SW 1271 (cell line): ENCODE measurements around the gene CCR5.
"Not testable (repeated sequence)": the region's sequence is repeated elsewhere in the genome, so short reads cannot be mapped to it uniquely, and the experiment has no call there.

Experiments
- DNase-seq, 2 experiments: peaks; one replicate each; lab custom pipeline; 2025; lab: John Stamatoyannopoulos, UW

Gene CCR5

DNA sequence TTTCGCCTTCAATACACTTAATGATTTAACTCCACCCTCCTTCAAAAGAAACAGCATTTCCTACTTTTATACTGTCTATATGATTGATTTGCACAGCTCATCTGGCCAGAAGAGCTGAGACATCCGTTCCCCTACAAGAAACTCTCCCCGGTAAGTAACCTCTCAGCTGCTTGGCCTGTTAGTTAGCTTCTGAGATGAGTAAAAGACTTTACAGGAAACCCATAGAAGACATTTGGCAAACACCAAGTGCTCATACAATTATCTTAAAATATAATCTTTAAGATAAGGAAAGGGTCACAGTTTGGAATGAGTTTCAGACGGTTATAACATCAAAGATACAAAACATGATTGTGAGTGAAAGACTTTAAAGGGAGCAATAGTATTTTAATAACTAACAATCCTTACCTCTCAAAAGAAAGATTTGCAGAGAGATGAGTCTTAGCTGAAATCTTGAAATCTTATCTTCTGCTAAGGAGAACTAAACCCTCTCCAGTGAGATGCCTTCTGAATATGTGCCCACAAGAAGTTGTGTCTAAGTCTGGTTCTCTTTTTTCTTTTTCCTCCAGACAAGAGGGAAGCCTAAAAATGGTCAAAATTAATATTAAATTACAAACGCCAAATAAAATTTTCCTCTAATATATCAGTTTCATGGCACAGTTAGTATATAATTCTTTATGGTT, at the start of gene CCR5:
TSS of gene CCR5 (plus strand) at position 108 of the 680 bp plus-strand sequence. CDS start 1,957 bp downstream, outside the sequence.
- no peak for DNase-seq

DNA sequence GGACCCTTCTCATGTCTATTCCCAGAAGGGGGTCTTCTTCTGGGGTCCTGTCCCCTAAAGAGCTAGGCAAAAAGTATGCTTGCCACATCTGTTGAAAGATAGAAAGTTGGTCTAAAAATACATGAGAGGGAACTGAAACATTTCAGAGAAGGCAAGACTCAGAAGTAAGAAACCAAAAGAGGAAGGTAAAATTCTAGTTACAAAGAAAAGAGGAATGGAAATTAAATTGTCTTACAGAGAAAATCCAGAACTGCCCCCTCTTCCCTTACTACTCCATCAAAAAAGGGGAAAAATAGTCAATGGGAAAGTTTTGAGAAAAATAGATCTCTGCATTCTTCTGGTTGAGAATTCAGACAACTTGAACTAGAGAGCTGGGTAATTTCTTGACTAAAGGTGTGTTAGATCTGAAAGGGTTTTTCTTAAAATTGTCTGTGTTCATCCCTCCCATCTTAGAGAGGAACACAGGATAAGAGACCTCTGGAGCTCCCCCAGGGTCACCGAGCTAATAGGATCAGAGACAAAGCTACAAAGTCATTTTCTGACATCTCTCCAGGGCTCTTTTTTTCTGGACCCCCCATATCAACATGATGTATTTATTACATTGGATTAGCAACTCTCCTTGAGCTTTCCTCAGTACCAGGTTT, 49.2 kb upstream of the CCR5 start:
- DNase-seq = no peak

- no peak for DNase-seq
Observed at GRCh38 chr3:46324036-46324435, 46.7 kb upstream of the CCR5 start.

GRCh38 chr3:46325645-46326300, 45.0 kb upstream of the CCR5 start:
- DNase-seq = no peak

GRCh38 chr3:46330676-46331075, 40.1 kb upstream of the CCR5 start:
- DNase-seq = not testable (repeated sequence)

- no peak for DNase-seq
Observed at GRCh38 chr3:46334741-46335478, 35.8 kb upstream of the CCR5 start.

- no peak for DNase-seq
Observed at GRCh38 chr3:46335541-46335940, 35.2 kb upstream of the CCR5 start.

GRCh38 chr3:46337911-46338310, 32.8 kb upstream of the CCR5 start:
- DNase-seq = no peak

DNA sequence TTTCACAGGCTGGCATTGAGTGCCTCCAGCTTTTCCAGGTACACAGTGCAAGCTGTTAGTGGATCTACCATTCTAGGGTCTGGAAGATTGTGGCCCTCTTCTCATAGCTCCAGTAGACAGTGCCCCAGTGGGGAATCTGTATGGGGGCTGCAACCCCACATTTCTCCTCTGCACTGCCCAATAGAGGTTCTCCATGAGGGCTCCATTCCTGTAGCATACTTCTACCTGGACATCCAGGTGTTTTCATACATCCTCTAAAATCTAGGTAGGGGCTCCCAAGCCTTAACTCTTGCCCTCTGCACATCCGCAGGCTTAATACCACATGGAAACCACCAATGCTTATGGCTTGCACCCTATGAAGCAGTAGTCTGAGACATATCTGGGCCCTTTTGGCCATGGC, 31.9 kb upstream of the CCR5 start:
- no peak for DNase-seq

DNA sequence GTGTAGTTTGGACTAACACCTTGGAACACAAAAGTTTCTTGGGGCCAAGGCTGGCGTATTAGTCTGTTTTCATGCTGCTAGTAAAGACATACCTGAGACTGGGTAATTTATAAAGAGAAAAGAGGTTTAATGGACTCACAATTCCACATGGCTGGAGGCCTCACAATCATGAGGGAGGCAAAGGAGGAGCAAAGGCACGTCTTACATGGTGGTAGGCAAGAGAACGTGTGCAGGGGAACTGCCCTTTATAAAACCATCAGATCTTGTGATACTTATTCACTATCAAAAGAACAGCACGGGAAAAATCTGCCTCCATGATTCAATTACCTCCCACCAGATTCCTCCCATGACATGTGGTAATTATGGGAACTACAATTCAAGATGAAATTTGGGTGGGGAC, 26.3 kb upstream of the CCR5 start:
- DNase-seq = no peak

DNA sequence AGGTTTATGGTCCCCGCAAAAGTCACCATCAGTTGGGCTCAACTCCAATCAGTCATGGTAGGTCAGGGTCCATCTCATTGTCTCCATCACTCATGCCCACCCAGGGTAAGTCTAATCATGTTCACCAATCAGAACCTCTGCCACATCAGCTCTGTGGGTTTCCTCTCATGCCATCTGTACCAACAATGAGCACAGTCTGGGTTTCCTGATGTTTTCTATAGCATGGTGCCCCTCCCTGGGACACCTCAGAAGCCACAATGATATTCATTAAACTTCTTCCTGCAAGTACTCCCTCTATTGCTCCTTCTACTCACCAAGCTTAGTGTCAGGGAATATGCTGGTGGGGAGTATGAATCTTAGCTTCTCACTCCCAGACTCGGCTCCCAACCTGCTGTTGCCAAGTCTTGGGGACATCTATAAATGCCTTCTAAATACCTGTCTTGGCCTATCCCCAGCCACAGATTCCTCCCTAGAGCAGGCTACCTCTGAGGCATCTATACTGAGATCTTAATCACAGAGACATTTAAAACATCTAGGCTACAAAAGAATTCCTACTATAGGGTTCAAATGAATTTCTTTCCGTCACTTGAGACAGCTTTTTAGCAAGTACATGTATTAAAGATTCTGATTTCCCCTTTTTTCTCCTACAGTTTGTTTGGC, 21.8 kb upstream of the CCR5 start:
- DNase-seq = no peak

GRCh38 chr3:46349484-46350261, 21.1 kb upstream of the CCR5 start:
- DNase-seq = no peak

GRCh38 chr3:46350262-46350565, 20.5 kb upstream of the CCR5 start:
- no peak for DNase-seq

DNA sequence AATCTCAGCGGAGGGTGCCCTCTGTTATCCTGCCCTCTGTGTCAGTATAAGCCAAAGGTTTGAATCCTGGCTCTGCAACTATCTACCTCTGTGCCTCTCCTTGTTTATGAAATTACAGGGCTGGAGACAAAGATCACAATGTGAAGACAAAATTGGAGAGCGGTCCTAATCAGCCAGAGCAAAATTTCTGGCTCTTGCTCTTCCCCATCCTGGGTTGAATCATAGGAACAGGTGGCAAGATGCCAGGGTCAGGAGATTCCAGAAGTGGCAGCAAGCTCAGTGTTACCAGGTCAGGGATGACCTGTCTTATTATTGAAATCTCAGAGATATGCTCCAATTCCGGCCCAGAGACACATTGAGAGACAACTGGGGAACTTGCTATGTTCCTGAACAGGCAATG, 19.1 kb upstream of the CCR5 start:
- no peak for DNase-seq

DNA sequence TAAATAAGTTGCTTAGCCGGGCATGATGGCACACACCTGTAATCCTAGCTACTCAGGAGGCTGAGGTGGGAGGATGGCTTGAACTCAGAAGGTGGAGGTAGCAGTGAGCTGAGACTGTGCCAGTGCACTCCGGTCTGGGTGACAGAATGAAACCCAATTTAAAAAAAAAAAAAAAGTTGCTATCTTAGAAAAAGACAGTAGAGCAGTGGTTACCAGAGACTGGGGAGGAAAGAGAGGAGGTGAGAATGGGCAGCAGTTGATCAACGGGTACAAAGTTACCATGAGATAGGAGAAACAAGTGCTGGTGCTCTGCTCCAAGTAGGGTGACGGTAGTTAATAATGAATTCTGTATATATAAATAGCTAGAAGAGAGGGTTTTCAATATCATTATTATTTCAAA, 17.7 kb upstream of the CCR5 start:
- DNase-seq = no peak

- DNase-seq = no peak
Observed at GRCh38 chr3:46353647-46354410, 16.9 kb upstream of the CCR5 start, which contains the start of gene CCR2. CCR2 (plus strand) TSS chr3:46354111; CDS start chr3:46357528, 3,417 bp downstream.

DNA sequence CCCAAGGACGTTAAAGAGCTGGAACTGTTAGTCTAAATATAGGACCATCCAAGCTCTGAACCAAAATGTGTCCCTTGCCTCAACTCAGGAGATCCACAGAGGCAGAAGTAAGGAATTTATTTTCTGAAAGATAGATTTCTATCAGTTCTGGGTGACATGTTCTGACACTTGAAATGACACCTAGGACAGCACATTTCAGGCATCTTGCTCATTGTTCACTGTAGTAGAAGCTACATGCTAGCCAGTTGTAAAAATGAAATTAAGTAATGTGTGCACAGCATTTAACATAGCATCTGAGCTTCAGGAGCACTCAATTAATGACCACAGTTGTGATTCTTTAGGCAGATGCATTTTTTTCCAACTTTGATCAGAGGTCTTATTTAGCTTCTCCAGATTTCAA, 16.3 kb upstream of the CCR5 start:
- DNase-seq = no peak

- DNase-seq = no peak
Observed at GRCh38 chr3:46354984-46355383, 15.8 kb upstream of the CCR5 start.

DNA sequence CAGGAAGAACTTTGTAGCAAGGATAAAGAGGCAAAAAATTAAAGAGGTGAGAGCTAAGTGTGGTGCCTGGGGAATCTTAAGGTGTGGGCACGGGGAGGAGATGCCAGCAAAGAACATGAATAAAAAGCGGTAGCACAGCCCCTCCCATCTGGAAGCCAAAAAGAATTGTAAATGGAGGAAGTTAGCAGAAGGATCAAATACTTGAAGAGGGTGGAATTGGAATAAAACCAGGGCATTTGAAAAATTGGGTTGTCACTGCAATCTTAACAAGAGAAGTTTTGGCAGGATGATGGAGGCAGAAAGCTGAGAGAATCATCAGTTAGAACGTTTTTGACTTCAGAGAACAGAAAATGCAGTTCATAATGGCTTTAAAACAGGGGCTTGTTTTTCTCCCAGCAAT, 14.5 kb upstream of the CCR5 start:
- no peak for DNase-seq

DNA sequence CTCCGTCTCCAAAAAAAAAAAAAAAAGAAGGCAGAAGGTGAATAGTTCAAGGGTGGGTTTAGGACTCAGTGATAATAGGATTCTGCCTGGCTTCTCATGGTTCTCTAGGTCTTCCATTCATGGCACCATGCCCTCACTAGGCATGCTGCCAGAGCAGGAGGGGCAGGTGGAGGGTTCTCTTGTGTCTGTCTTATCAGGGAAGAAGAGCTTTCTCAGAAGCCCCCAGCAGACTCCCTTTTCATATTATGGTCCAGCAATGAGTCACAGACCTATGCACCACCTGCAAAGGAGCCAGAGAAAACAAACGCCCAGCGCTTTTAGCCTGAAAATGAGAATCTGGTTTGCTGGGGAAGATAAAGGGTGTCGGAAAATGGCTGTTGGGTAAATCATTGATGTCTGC, 13.8 kb upstream of the CCR5 start:
- DNase-seq = no peak

DNA sequence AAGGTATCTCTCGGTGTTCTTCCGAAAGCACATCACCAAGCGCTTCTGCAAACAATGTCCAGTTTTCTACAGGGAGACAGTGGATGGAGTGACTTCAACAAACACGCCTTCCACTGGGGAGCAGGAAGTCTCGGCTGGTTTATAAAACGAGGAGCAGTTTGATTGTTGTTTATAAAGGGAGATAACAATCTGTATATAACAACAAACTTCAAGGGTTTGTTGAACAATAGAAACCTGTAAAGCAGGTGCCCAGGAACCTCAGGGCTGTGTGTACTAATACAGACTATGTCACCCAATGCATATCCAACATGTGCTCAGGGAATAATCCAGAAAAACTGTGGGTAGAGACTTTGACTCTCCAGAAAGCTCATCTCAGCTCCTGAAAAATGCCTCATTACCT, 12.3 kb upstream of the CCR5 start:
- no peak for DNase-seq
